ENCODE measurements around the gene DNM2.

The DNM2 gene

DNA sequence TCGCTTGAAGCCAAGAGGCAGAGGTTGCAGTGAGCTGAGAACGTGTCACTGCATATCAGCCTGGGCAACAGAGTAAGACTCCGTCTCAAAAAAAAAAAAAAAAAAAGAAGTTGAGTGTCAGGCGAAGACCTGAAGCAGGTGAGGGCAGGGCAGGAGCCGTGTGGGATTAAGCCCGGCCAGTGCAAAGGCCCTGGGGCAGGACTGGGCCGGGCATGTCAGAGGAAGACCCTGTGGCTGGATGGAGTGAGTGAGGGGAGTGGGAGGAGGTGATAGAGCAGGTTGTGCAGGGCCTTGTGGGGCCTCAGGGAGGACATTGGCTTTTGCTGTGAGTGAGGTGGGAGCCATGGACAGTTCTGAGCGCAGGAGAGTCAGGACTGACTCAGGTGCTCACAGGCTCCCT, 70.3 kb downstream of the DNM2 start:
- no peak for DNase-seq

DNA sequence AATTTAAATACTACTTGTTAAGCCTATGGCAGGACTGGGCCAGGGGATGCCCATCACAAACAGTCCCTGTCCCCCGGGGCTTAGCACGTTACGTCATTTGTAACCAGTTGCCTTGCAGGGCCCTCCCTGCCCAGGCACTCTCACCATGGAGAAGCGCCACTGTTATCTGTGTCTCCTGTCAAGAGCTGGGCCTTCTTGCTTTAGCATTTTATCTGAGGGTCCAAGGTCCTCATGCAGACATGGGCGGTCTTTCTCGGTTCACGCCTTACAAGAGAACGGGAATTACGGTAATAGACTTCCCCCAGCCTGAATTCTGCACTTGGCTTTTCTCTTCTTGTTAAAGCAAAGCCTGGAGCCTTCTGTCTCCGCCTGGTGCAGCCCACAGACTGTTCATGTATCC, 72.0 kb downstream of the DNM2 start:
- DNase-seq = no peak

GRCh38 chr19:10796653-10797052, 78.8 kb downstream of the DNM2 start:
- DNase-seq = no peak

GRCh38 chr19:10797078-10797477, 79.2 kb downstream of the DNM2 start:
- no peak for DNase-seq

- DNase-seq = no peak
Measured at GRCh38 chr19:10797541-10798256, 79.8 kb downstream of the DNM2 start.

DNA sequence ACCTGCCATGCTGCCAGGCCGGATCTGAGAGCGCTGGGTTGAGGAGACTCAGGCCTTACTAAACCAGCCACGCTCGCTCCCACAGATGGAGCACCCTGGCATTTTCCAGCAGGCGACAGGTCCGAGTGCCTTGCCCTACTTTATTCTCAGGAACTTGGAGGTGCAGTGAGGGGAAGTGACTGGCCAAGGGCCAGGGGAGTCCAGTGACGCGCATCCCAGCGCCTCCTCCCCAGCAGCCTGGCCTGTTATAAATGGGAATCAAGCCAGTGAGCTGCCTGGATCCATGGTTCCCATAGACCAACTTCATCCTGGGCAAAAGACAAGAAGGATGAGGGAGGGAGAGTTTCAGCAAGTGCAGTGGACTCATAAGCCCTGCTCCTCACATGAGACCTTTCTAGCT, 82.6 kb downstream of the DNM2 start:
- DNase-seq = no peak

GRCh38 chr19:10802479-10802878, 84.6 kb downstream of the DNM2 start:
- DNase-seq = no peak

DNA sequence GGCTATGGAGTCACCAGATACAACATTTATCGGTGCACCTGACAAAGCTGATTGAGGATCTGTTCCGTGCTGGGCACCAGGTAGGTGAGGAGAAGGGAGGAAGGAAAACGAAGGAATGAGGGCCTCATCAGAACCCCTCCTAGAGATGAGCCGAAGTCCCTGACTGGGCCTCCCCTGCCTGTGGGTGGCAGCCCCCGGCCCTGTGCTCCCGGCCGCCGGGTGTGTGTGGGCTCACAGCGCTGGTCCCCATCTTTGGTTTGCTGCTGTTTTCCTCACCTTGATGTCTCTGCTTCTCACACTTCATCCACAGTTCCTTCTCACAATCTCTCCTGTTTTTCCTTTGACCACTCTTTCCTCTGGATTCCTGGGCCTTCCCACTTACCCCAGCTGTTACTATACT, 85.4 kb downstream of the DNM2 start:
- no peak for DNase-seq

DNA sequence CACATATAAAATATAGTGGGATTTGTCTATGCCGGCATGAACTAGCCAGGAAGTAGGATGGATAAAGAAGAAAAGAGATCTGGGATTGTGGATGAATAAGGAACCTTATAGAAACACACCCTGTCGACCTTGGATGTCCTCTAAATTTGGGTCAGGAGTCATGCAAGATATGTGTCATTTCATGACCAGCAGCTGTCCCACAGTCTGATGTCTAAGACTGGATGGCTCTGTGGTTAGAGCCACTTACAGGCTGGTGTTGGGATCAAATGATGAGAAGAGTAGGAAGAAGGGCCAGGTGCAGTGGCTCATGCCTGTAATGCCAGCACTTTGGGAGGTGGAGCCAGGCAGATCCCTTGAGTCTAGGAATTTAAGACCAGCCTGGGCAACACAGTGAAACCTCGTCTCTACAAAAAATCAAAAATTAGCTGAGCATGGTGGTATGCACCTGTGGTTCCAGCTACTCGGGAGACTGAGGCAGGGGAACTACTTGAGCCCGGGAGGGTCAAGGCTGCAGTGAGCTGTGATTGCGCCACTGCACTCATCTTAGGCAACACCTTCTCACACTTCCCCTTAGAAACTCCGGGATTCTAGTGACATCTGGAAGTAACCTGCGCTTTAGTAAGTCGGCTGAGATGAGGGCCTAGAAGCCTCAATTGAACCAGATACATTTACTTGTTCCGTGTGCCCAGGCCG, 87.3 kb downstream of the DNM2 start:
- DNase-seq = no peak

DNA sequence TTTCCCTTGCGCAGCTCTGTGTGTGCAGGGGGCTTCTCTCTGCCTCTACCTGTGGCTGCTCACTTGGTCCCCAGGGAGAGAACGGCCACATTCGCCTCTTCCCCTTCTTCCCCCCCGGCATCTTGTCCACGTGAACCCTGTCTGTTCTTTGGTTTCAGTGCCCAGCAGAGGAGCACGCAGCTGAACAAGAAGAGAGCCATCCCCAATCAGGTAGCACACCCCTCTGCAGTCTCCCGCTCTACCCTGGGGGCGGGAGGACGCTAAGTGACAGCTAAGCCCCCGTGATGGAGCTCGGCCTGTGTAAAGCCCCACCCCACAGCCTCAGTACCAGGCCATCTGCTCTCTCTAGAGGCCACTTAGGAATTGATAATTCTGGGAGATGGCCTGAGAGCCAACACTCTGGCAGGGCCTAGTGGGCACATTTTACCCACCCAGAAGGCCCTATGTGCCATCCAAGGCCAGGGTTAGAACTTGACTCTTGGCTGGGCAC, 87.9 kb downstream of the DNM2 start:
- no peak for DNase-seq

GRCh38 chr19:10808937-10809649, 91.2 kb downstream of the DNM2 start:
- DNase-seq = no peak

GRCh38 chr19:10809651-10810285, 91.9 kb downstream of the DNM2 start:
- DNase-seq = no peak

GRCh38 chr19:10811391-10812111, 93.7 kb downstream of the DNM2 start:
- no peak for DNase-seq

GRCh38 chr19:10812196-10812595, 94.3 kb downstream of the DNM2 start:
- DNase-seq = no peak

- no peak for DNase-seq
Measured at GRCh38 chr19:10812902-10813404, 95.1 kb downstream of the DNM2 start.

DNA sequence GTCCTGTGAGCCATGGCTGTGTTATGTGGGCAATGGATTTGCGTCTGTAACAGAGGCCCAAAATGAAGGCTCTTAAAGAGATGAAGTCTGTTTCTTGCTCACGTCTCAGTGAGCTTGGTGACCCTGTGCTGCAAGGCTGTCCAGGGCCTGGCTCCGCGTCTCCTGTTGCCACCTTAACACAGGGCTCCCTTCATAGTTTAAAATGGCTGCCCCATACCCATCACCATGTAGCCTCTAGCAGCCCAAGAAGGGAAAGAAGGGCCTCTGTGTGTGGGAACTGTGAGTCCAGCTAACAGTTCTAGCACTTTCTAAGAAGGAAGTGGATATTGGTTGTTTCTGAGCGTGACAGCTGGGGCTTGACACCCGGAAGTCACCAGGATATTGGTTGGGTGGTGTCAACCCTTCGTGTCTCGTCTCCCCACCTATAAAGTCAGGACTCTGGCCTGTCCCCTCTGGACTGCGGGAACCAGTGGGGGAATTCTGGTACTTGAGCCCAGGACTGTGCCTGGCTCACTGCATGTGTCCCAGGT, 97.2 kb downstream of the DNM2 start:
- no peak for DNase-seq

DNA sequence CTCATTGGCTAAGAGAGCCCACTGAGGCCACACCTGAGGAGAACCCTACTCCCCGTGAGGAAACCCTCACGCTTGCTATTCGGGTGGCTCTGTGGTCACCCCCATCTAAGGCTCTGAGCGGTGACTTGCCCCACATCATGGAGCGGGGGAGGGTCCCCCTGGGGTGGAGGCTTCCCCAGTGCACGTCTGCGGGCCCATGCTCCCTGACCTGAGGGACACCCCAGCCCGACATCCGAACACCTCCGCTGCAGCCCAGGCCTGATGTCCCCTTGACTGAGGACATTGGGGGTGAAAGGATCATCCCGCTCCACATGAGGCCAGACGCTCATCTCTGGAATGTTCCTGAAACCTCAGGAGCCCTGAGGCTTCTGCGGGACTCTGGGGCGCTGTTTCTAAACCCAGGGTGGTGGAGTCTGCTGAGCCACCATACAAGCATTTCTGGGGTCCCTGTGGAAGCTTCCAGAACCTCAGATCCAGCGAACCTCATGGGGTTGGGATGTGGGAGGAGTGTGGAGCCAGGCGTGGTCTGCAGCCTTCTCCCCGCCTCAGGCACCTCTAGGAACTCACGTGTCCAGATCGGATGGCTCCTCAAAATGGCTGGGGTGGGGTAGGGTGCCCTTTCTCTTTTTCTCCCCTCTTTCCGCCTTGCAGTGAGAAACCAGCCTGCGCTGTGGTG, 98.2 kb downstream of the DNM2 start:
- no peak for DNase-seq

DNA sequence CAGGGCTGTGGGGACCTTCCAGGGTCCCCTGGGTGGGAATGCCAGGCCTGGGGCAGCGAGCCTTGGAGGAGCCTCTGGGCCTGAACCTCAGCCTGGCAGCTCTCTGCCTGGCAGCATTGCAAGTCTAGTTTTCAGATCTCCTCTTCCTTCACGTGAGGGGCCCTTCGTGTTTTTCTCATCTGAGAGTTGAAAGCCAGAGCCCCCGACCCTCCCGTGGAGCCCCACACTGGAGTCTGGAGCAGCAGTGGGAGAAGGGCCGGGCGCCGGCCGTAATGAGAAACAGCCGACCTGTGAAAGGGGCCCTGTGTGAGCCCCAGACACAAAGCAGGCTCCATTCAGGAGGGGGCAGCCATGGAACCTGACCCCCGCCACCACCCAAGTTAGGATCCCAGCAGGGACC, 98.8 kb downstream of the DNM2 start:
- DNase-seq = no peak

DNA sequence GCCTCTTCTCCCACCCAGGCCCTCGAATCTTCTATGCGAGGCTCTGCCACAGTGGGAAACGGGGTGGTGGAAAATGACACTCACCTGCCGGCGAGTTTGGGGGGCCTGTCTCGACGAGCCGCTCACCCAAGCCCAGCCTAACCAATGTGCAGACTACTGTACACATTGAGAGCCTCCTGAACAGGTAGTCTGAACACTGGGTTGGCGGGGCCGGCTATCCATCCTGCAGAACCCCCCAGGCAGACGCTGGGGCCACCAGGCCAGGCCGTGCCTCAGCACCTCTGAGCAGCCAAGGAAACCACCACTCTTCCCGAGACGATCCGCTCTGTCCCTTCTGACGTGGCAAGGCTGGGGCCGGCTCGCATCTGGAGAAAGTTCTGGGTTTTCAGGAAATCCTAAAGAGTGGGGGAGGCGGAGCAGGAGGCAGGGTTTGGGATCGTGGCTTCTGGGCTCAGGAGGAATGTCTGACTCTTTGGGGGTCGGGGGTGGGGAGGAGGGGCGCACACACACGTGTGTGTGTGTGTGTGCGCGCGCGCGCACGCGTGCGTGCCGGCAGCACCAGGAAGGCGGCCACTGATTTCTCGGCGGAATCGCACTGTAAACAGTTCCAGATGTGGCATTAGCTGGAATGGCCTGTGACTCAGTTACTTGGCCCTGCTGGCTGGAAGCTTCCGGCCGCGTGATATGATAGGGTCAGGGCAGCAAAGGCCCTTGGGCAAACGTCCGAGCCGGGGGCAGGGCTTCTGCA, 99.6 kb downstream of the DNM2 start:
- DNase-seq = no peak

DNA sequence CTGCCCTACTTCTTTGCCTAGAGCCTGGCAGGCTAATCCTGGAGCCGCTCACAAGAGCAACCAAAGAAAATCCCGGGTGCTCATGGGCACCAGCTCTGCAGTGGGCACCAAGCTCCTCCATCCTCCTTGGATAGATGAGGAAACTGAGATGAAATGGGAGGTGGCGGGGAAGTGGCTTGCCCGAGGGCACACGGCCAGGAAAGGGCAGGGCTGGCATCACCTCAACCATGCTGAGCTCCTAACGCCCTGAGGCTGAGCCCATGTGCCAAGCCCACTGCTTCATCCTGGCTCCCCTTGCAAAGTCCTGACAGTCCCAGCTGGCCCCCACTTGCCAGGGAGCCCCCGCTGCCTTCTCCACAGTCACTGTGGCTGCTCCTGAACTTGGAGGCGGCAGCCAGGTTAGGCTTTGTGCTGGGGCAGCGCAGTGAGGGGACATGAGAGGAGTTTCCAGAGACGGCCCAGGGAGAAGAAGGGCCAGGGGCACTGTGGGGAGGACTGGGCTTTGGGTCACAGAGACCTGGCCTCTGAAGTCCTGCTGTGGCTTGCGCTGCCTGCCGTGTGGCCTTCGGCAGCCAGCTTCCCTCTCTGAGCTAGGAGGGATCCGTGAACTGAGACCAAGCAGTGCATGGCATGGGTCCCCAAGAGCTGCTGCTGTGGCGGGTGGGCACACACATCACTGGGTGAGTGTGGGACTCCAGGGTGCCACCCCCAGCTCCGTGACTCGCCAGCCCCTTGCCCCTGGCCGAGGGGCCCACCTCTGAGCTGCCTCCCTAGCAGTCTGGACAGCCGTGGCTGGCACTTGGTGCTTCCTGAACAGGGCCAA, 100.6 kb downstream of the DNM2 start:
- DNase-seq = no peak

Measured in NCI-H1092 treated with DMSO at 0.1 percent for 48 hours (cell line).